Astrocyte (in vitro differentiated cells and primary cell): ENCODE data around the gene NUMB. TPM values are rescaled to one million over a fixed set of nuclear protein-coding genes. Genes with fewer than 3 reads are reported as not detected.

Source experiments
- DNase-seq: peaks from one replicate; pipeline ENCODE4 v3.0.0-alpha.2; 2010; ENCODE audit warnings: low read depth
- FAIRE-seq: peaks from 2 replicates; lab custom pipeline; 2011; peaks lifted over from hg19 to GRCh38; lab: Jason Lieb, UNC
- H2AFZ ChIP-seq: 2 replicates; pipeline ENCODE4 v1.6.0; 2012; ENCODE audit warnings: low read depth, low read length, inconsistent platforms
- H3K27ac ChIP-seq: 2 replicates; pipeline ENCODE4 v1.5.1; 2011; ENCODE audit warnings: low read depth, low read length, inconsistent platforms
- H3K27me3 ChIP-seq: 2 replicates; pipeline ENCODE4 v1.6.0; 2011; ENCODE audit warnings: low read length, inconsistent platforms; ENCODE audit not compliant: insufficient read depth
- H3K36me3 ChIP-seq: 2 replicates; pipeline ENCODE4 v1.5.1; 2011; ENCODE audit warnings: low read length, inconsistent platforms; ENCODE audit not compliant: insufficient read depth
- H3K4me1 ChIP-seq: 2 replicates; pipeline ENCODE4 v1.5.1; 2011; ENCODE audit warnings: low read length, inconsistent platforms; ENCODE audit not compliant: insufficient read depth
- H3K4me2 ChIP-seq: 2 replicates; pipeline ENCODE4 v1.6.0; 2012; ENCODE audit warnings: low read length, inconsistent platforms
- H3K4me3 ChIP-seq: 2 replicates; pipeline ENCODE4 v1.5.1; 2011; ENCODE audit warnings: low read depth, mild to moderate bottlenecking, low read length, inconsistent platforms; ENCODE audit not compliant: insufficient read depth
- H3K79me2 ChIP-seq: 2 replicates; pipeline ENCODE4 v1.6.0; 2012; ENCODE audit warnings: mild to moderate bottlenecking, low read length, inconsistent platforms; ENCODE audit not compliant: insufficient read depth
- H3K9ac ChIP-seq: 2 replicates; pipeline ENCODE4 v1.6.0; 2012; ENCODE audit warnings: mild to moderate bottlenecking, low read length, inconsistent platforms
- H3K9me3 ChIP-seq: 2 replicates; pipeline ENCODE4 v1.5.1; 2012; ENCODE audit warnings: low read depth, mild to moderate bottlenecking, low read length, inconsistent platforms; ENCODE audit not compliant: insufficient read depth
- H4K20me1 ChIP-seq: 2 replicates; pipeline ENCODE4 v1.6.0; 2012; ENCODE audit warnings: low read length, inconsistent platforms; ENCODE audit not compliant: insufficient read depth
- H3K27ac Mint-ChIP-seq: one replicate; pipeline ENCODE4 v1.8.0; 2021; ENCODE audit warnings: mild to moderate bottlenecking, mixed read lengths; ENCODE audit not compliant: unreplicated experiment
- H3K27me3 Mint-ChIP-seq: one replicate; pipeline ENCODE4 v1.8.0; 2021; ENCODE audit warnings: low read depth, mixed read lengths; ENCODE audit not compliant: unreplicated experiment
- H3K36me3 Mint-ChIP-seq: one replicate; pipeline ENCODE4 v1.8.0; 2021; ENCODE audit warnings: low read depth, mixed read lengths; ENCODE audit not compliant: unreplicated experiment
- H3K4me1 Mint-ChIP-seq: one replicate; pipeline ENCODE4 v1.8.0; 2021; ENCODE audit warnings: low read depth, mixed read lengths; ENCODE audit not compliant: unreplicated experiment
- H3K4me3 Mint-ChIP-seq: one replicate; pipeline ENCODE4 v1.8.0; 2021; ENCODE audit warnings: mild to moderate bottlenecking, moderate library complexity, mixed read lengths; ENCODE audit not compliant: unreplicated experiment
- H3K9me3 Mint-ChIP-seq: one replicate; pipeline ENCODE4 v1.8.0; 2021; ENCODE audit warnings: mild to moderate bottlenecking, mixed read lengths; ENCODE audit not compliant: unreplicated experiment
- EZH2 ChIP-seq: IDR thresholded peaks from 2 replicates; pipeline ENCODE4 v1.6.1; 2012; ENCODE audit warnings: mild to moderate bottlenecking, low read length, inconsistent platforms; ENCODE audit not compliant: insufficient read depth
- total RNA-seq: library from RNA; stranded (reverse); gene quantifications from 2 replicates; pipeline ENCODE4 v1.2.1, GENCODE V29; 2021
- TF ChIP-seq, protein P1 (sequence below): IDR thresholded peaks from 2 replicates; pipeline ENCODE4 v1.5.1; 2011; ENCODE audit warnings: low read depth, mild to moderate bottlenecking, inconsistent platforms, low read length, moderate library complexity; ENCODE audit not compliant: insufficient read depth

Gene NUMB
- total RNA-seq, 1 donor from 2014 or later = 93.9 TPM

- peaks cover 10% of the 10 kb centered on the region for H4K20me1 ChIP-seq
- Mint-ChIP-seq H3K27ac (peak within 1 kb of the TSS; percentile 13), H3K36me3 (no peaks in the 10 kb centered on the region), H3K4me3 (peak within 1 kb of the TSS; percentile 78), H3K9me3 (no peaks in the 10 kb centered on the region), H3K27me3 (peaks cover 24% of the 10 kb centered on the region), H3K4me1 (peaks cover 55% of the 10 kb centered on the region)
- no peaks in the 10 kb centered on the region for H3K9me3 ChIP-seq
- no peaks in the 10 kb centered on the region for H3K79me2 ChIP-seq
- FAIRE-seq = no peak
- peak within 1 kb of the TSS; percentile 84 for H3K4me2 ChIP-seq
- peak within 1 kb of the TSS; percentile 56 for H3K4me3 ChIP-seq
- TF ChIP-seq EZH2 = peak; percentile 77
- TF ChIP-seq, protein P1, sequence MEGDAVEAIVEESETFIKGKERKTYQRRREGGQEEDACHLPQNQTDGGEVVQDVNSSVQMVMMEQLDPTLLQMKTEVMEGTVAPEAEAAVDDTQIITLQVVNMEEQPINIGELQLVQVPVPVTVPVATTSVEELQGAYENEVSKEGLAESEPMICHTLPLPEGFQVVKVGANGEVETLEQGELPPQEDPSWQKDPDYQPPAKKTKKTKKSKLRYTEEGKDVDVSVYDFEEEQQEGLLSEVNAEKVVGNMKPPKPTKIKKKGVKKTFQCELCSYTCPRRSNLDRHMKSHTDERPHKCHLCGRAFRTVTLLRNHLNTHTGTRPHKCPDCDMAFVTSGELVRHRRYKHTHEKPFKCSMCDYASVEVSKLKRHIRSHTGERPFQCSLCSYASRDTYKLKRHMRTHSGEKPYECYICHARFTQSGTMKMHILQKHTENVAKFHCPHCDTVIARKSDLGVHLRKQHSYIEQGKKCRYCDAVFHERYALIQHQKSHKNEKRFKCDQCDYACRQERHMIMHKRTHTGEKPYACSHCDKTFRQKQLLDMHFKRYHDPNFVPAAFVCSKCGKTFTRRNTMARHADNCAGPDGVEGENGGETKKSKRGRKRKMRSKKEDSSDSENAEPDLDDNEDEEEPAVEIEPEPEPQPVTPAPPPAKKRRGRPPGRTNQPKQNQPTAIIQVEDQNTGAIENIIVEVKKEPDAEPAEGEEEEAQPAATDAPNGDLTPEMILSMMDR = no peak
- H3K27ac ChIP-seq = no peak within 1 kb of the TSS
- peaks cover 54% of the 10 kb centered on the region for H3K27me3 ChIP-seq
- H2AFZ ChIP-seq = peak within 1 kb of the TSS; percentile 51
- peaks cover 26% of the 10 kb centered on the region for H3K4me1 ChIP-seq
- H3K9ac ChIP-seq = peak within 1 kb of the TSS; percentile 57
- DNase-seq = no peak
- no peaks in the 10 kb centered on the region for H3K36me3 ChIP-seq
These were observed 221.0 kb downstream of the NUMB start, which contains the start of gene PAPLN for GRCh38 chr14:73237219-73237785. PAPLN (plus strand) TSS chr14:73237506; CDS start chr14:73239779, 2,273 bp downstream.

- H3K79me2 ChIP-seq = no peaks in the 10 kb centered on the region
- no peak overlapping the region for H3K4me3 ChIP-seq
- H3K36me3 ChIP-seq = no peaks in the 10 kb centered on the region
- H3K9me3 ChIP-seq = no peaks in the 10 kb centered on the region
- H3K27ac ChIP-seq = no peak overlapping the region
- DNase-seq (no peak), FAIRE-seq (no peak)
- peak overlapping the region; percentile 76 for H3K4me3 Mint-ChIP-seq
- no peaks in the 10 kb centered on the region for H3K36me3 Mint-ChIP-seq
- H3K27me3 Mint-ChIP-seq = peaks cover 24% of the 10 kb centered on the region
- H3K4me2 ChIP-seq = peak overlapping the region; percentile 84
- H4K20me1 ChIP-seq = peaks cover 10% of the 10 kb centered on the region
- no peaks in the 10 kb centered on the region for H3K9me3 Mint-ChIP-seq
- no peak overlapping the region for H3K9ac ChIP-seq
- H3K4me1 ChIP-seq = peaks cover 26% of the 10 kb centered on the region
- H3K4me1 Mint-ChIP-seq = peaks cover 52% of the 10 kb centered on the region
- peaks cover 51% of the 10 kb centered on the region for H3K27me3 ChIP-seq
- H3K27ac Mint-ChIP-seq = peak overlapping the region; percentile 0
- TF ChIP-seq, protein P1 = no peak
- TF ChIP-seq EZH2 = no peak
- no peak overlapping the region for H2AFZ ChIP-seq
These were observed 221.6 kb downstream of the NUMB start for GRCh38 chr14:73236752-73237218.

- Histone ChIP-seq H3K79me2 (no peaks in the 10 kb centered on the region), H3K4me3 (no peak overlapping the region), H3K27me3 (peaks cover 48% of the 10 kb centered on the region), H4K20me1 (peaks cover 10% of the 10 kb centered on the region), H2AFZ (no peak overlapping the region), H3K36me3 (no peaks in the 10 kb centered on the region), H3K4me2 (no peak overlapping the region), H3K9ac (no peak overlapping the region), H3K27ac (no peak overlapping the region), H3K4me1 (peaks cover 26% of the 10 kb centered on the region), H3K9me3 (no peaks in the 10 kb centered on the region)
- no peaks in the 10 kb centered on the region for H3K9me3 Mint-ChIP-seq
- peak overlapping the region; percentile 46 for H3K4me3 Mint-ChIP-seq
- FAIRE-seq = no peak
- H3K4me1 Mint-ChIP-seq = peaks cover 47% of the 10 kb centered on the region
- no peak for DNase-seq
- no peaks in the 10 kb centered on the region for H3K36me3 Mint-ChIP-seq
- peak overlapping the region; percentile 13 for H3K27ac Mint-ChIP-seq
- peaks cover 19% of the 10 kb centered on the region for H3K27me3 Mint-ChIP-seq
- TF ChIP-seq EZH2 = no peak
- TF ChIP-seq, protein P1 = no peak
These were observed 222.2 kb downstream of the NUMB start for GRCh38 chr14:73236157-73236556.
